CD14-positive monocyte (primary cell): ENCODE results near the gene TBC1D5. TPM values are rescaled to one million over a fixed set of nuclear protein-coding genes. Genes with fewer than 3 reads are reported as not detected.
"Not testable (repeated sequence)": the region's sequence is repeated elsewhere in the genome, so short reads cannot be mapped to it uniquely, and the experiment has no call there.

Experiments used
- DNase-seq, 3 donors: peaks; one replicate each; pipeline ENCODE4 v3.0.0-alpha.2; 2011 to 2022
- H2AFZ ChIP-seq: 2 replicates; pipeline ENCODE4 v1.6.0; 2012; ENCODE audit warnings: mild to moderate bottlenecking, low read depth, low read length, inconsistent platforms; ENCODE audit not compliant: insufficient read depth, poor library complexity, severe bottlenecking
- H3K27ac ChIP-seq, 2 donors: 1 replicate in 1 of 2; 2 replicates in 1 of 2; pipeline ENCODE4 v1.5.1; 2012 to 2013; ENCODE audit warnings: low read length in 2 of 2, control low read depth in 1 of 2, inconsistent platforms in 1 of 2, low read depth in 1 of 2, mild to moderate bottlenecking in 1 of 2
- H3K27me3 ChIP-seq, 2 donors: one replicate each; pipeline versions ENCODE4 v1.6.0 to v1.6.1; 2011 to 2013; ENCODE audit warnings: low read length in 2 of 2; ENCODE audit not compliant: control insufficient read depth in 2 of 2, insufficient read depth in 2 of 2
- H3K36me3 ChIP-seq, 2 donors: replicated peaks in 1 of 2; 1 replicate in 1 of 2; 2 replicates in 1 of 2; pipeline versions ENCODE4 v1.5.1 to v1.6.1; 2012 to 2013; ENCODE audit warnings: low read length in 2 of 2, control low read depth in 1 of 2, inconsistent platforms in 1 of 2, mild to moderate bottlenecking in 1 of 2; ENCODE audit not compliant: insufficient read depth in 2 of 2, control insufficient read depth in 1 of 2
- H3K4me1 ChIP-seq, 2 donors: 1 replicate in 1 of 2; 2 replicates in 1 of 2; pipeline versions ENCODE4 v1.5.1 to v1.6.1; 2012 to 2013; ENCODE audit warnings: low read length in 2 of 2, control low read depth in 1 of 2, inconsistent platforms in 1 of 2, mild to moderate bottlenecking in 1 of 2, moderate library complexity in 1 of 2; ENCODE audit not compliant: insufficient read depth in 2 of 2, control insufficient read depth in 1 of 2
- H3K4me2 ChIP-seq: replicated peaks from 2 replicates; pipeline ENCODE3; 2012; ENCODE audit warnings: low read length, moderate library complexity, mild to moderate bottlenecking; ENCODE audit not compliant: poor library complexity, severe bottlenecking; ENCODE audit errors: extremely low read depth
- H3K4me3 ChIP-seq, 3 experiments: fragments of 200-600 bp in 1 of 3; sonication (generic) in 1 of 3; replicated peaks in 1 of 3; 1 replicate in 2 of 3; 2 replicates in 1 of 3; pipeline ENCODE4 v1.5.1; 2011 to 2013; ENCODE audit warnings: low read length in 3 of 3, mild to moderate bottlenecking in 3 of 3, control low read depth in 2 of 3, low read depth in 2 of 3, inconsistent platforms in 1 of 3, moderate library complexity in 1 of 3
- H3K79me2 ChIP-seq: 2 replicates; pipeline ENCODE4 v1.6.0; 2012; ENCODE audit warnings: mild to moderate bottlenecking, control low read depth, inconsistent platforms, low read length, moderate library complexity; ENCODE audit not compliant: insufficient read depth
- H3K9ac ChIP-seq: 2 replicates; pipeline ENCODE4 v1.6.0; 2017; ENCODE audit warnings: low read length, mild to moderate bottlenecking; ENCODE audit not compliant: insufficient read depth, poor library complexity, severe bottlenecking
- H3K9me3 ChIP-seq, 2 donors: replicated peaks in 1 of 2; 1 replicate in 1 of 2; 2 replicates in 1 of 2; pipeline versions ENCODE4 v1.5.1 to v1.6.1; 2012 to 2013; ENCODE audit warnings: low read length in 2 of 2, control low read depth in 1 of 2; ENCODE audit not compliant: control insufficient read depth in 1 of 2, insufficient read depth in 1 of 2
- H4K20me1 ChIP-seq: 2 replicates; pipeline ENCODE4 v1.6.0; 2012; ENCODE audit warnings: mild to moderate bottlenecking, low read length, control low read depth, moderate library complexity; ENCODE audit not compliant: insufficient read depth
- H3K27ac Mint-ChIP-seq, 7 donors: one replicate each; pipeline ENCODE4 v1.8.0; 2020; ENCODE audit warnings: mild to moderate bottlenecking in 7 of 7, mixed read lengths in 7 of 7, moderate library complexity in 6 of 7, inconsistent platforms in 2 of 7
- H3K27me3 Mint-ChIP-seq, 3 donors: one replicate each; pipeline ENCODE4 v1.8.0; 2021 to 2022; ENCODE audit warnings: low read depth in 3 of 3, mild to moderate bottlenecking in 3 of 3, mixed read lengths in 3 of 3, moderate library complexity in 3 of 3, inconsistent platforms in 1 of 3
- H3K36me3 Mint-ChIP-seq, 2 donors: one replicate each; pipeline ENCODE4 v1.8.0; 2020; ENCODE audit warnings: mixed read lengths in 2 of 2, inconsistent platforms in 1 of 2, mild to moderate bottlenecking in 1 of 2
- H3K4me1 Mint-ChIP-seq: one replicate; pipeline ENCODE4 v1.8.0; 2020; ENCODE audit warnings: mild to moderate bottlenecking, mixed read lengths
- H3K4me3 Mint-ChIP-seq, 2 donors: one replicate each; pipeline ENCODE4 v1.8.0; 2020; ENCODE audit warnings: mild to moderate bottlenecking in 2 of 2, mixed read lengths in 2 of 2, moderate library complexity in 1 of 2
- H3K9me3 Mint-ChIP-seq, 7 donors: one replicate each; pipeline ENCODE4 v1.8.0; 2020 to 2022; ENCODE audit warnings: mixed read lengths in 7 of 7, mild to moderate bottlenecking in 6 of 7, moderate library complexity in 6 of 7, inconsistent platforms in 2 of 7
- CTCF ChIP-seq: fragments of 200-600 bp; IDR thresholded peaks from one replicate; pipeline ENCODE4 v1.8.0; 2022; ENCODE audit warnings: antibody characterized with exemption, mild to moderate bottlenecking
- WGBS: methylation state at CpG from one replicate; pipeline ENCODE4 v1.1.5; 2013; ENCODE audit warnings: missing lambda C conversion rate; ENCODE audit not compliant: insufficient coverage; 5-methylcytosine and 5-hydroxymethylcytosine counted together
- intact Hi-C, 2 donors: fragments of 100-400 bp; cut with micrococcal nuclease; formaldehyde crosslinking; loops; one replicate each; pipeline versions ENCODE4 v1.15.0 to v1.15.1; 2023
- polyA plus RNA-seq, 3 donors: library from polyadenylated mRNA; depleted of rRNA in 1 of 3; unstranded in 2 of 3; stranded (reverse) in 1 of 3; fragments of 300-500 nt in 2 of 3; fragments of >200 nt in 1 of 3; fragmentation: Illumina TruSeq in 2 of 3; gene quantifications; 1 replicate in 2 of 3; 2 replicates in 1 of 3; pipeline ENCODE4 v1.2.3, GENCODE V29; 2012 to 2021

Gene TBC1D5
- polyA plus RNA-seq, 3 donors, result 17.6 to 35.3 (median 21.0) TPM

DNA sequence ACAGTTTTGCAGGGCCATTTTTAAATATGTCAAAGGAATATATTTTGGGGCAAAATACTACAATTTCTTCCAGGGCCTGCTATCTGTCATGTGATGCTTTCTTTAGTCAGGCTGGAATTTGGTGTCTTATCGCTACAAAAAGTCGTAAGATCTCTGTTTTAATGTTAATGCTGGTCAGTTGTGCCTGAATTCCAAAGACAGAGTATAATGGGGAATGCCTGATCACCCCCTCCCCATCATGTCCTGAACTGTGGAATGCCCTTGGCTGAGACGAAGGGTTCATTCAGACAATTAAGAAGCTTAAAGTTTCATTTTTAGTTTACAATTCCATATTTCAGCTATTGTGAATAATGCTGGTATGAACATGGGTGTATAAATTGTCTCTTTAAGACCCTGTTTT, 203.0 kb downstream of the TBC1D5 start:
- Mint-ChIP-seq H3K4me1 (no peaks in the 10 kb centered on the region), H3K27ac (no peak overlapping the region), H3K36me3 (peaks cover 20% of the 10 kb centered on the region in 2 donors), H3K9me3 (peaks cover 0 to 5% (median 1%) of the 10 kb centered on the region in 7 donors), H3K4me3 (no peak overlapping the region), H3K27me3 (peaks cover 0 to 2% (median 0%) of the 10 kb centered on the region in 3 donors)
- no peak overlapping the region for H2AFZ ChIP-seq
- no peak overlapping the region for H3K27ac ChIP-seq
- peaks cover 7 to 12% of the 10 kb centered on the region in 2 donors for H3K36me3 ChIP-seq
- H3K9ac ChIP-seq, result no peak overlapping the region
- H3K4me1 ChIP-seq, result no peaks in the 10 kb centered on the region
- DNase-seq, result no peak
- no peak overlapping the region for H3K4me2 ChIP-seq
- no CpG with 5 or more reads among the region's 3 CpGs for WGBS
- no peaks in the 10 kb centered on the region for H3K27me3 ChIP-seq
- no peak overlapping the region for H3K4me3 ChIP-seq
- no peaks in the 10 kb centered on the region for H3K79me2 ChIP-seq
- peaks cover 0 to 4% of the 10 kb centered on the region in 2 donors for H3K9me3 ChIP-seq
- intact Hi-C loops, result no loop called here
- no peak for TF ChIP-seq CTCF
- no peaks in the 10 kb centered on the region for H4K20me1 ChIP-seq

GRCh38 chr3:17535274-17535673, 207.2 kb downstream of the TBC1D5 start:
- Histone ChIP-seq H3K27ac (no peak overlapping the region), H2AFZ (no peak overlapping the region), H3K27me3 (no peaks in the 10 kb centered on the region), H3K4me2 (no peak overlapping the region), H4K20me1 (no peaks in the 10 kb centered on the region), H3K4me3 (no peak overlapping the region), H3K79me2 (no peaks in the 10 kb centered on the region), H3K9ac (no peak overlapping the region), H3K9me3 (no peaks in the 10 kb centered on the region), H3K36me3 (no peaks in the 10 kb centered on the region), H3K4me1 (no peaks in the 10 kb centered on the region)
- no peaks in the 10 kb centered on the region for H3K4me1 Mint-ChIP-seq
- intact Hi-C loops, result no loop called here
- peaks cover 9% of the 10 kb centered on the region in 2 donors for H3K36me3 Mint-ChIP-seq
- H3K4me3 Mint-ChIP-seq, result no peak overlapping the region
- DNase-seq, result no peak
- no peak overlapping the region for H3K27ac Mint-ChIP-seq
- peaks cover 0 to 4% (median 0%) of the 10 kb centered on the region in 7 donors for H3K9me3 Mint-ChIP-seq
- TF ChIP-seq CTCF, result no peak
- no peaks in the 10 kb centered on the region for H3K27me3 Mint-ChIP-seq
- 100% methylated on average over 1 of the region's 2 CpGs for WGBS

GRCh38 chr3:17532446-17532845, 210.0 kb downstream of the TBC1D5 start:
- H3K27ac ChIP-seq, H3K27me3 Mint-ChIP-seq, H3K36me3 Mint-ChIP-seq, DNase-seq, H3K4me1 ChIP-seq, H4K20me1 ChIP-seq, H3K27me3 ChIP-seq, H3K4me3 Mint-ChIP-seq, H3K36me3 ChIP-seq, H3K9me3 Mint-ChIP-seq, H3K4me1 Mint-ChIP-seq, intact Hi-C loops, H3K9me3 ChIP-seq, H3K79me2 ChIP-seq, H2AFZ ChIP-seq, H3K4me3 ChIP-seq, H3K9ac ChIP-seq, H3K27ac Mint-ChIP-seq, H3K4me2 ChIP-seq: not testable (repeated sequence)
- WGBS, result 93% methylated on average over 2 of the region's 4 CpGs
